Germinal center (tissue), 1 donor: ENCODE results near the gene SLX9.

Source experiments
- DNase-seq: peaks from one replicate; pipeline ENCODE4 v3.0.0; 2012; ENCODE audit warnings: mixed read lengths, low spot score

SLX9 gene

GRCh38 chr21:44939532-44940115 lies at the start of gene SLX9:
SLX9 (plus strand) TSS chr21:44940029; CDS start chr21:44940058, 29 bp downstream.
- peak; percentile 86 for DNase-seq

- no peak for DNase-seq
These were observed 49.4 kb upstream of the SLX9 start for GRCh38 chr21:44890338-44890931.

GRCh38 chr21:44890961-44891541 lies 48.8 kb upstream of the SLX9 start:
- DNase-seq: no peak

- no peak for DNase-seq
These were observed 48.2 kb upstream of the SLX9 start for GRCh38 chr21:44891631-44892031.

GRCh38 chr21:44892095-44892494 lies 47.7 kb upstream of the SLX9 start:
- no peak for DNase-seq

GRCh38 chr21:44892536-44893277 lies 47.1 kb upstream of the SLX9 start:
- DNase-seq: peak; percentile 67

GRCh38 chr21:44893278-44893556 lies 46.6 kb upstream of the SLX9 start:
- no peak for DNase-seq

GRCh38 chr21:44893948-44894656 lies 45.7 kb upstream of the SLX9 start:
- no peak for DNase-seq

- no peak for DNase-seq
These were observed 45.0 kb upstream of the SLX9 start for GRCh38 chr21:44894687-44895302.

- DNase-seq: no peak
These were observed 44.0 kb upstream of the SLX9 start for GRCh38 chr21:44895859-44896258.

GRCh38 chr21:44896561-44897286 lies 43.1 kb upstream of the SLX9 start:
- DNase-seq: no peak

- DNase-seq: no peak
These were observed 42.4 kb upstream of the SLX9 start for GRCh38 chr21:44897326-44898010.

- DNase-seq: no peak
These were observed 41.8 kb upstream of the SLX9 start for GRCh38 chr21:44898011-44898488.

GRCh38 chr21:44898851-44899767 lies 40.7 kb upstream of the SLX9 start:
- no peak for DNase-seq

GRCh38 chr21:44899768-44900558 lies 39.9 kb upstream of the SLX9 start:
- no peak for DNase-seq

GRCh38 chr21:44900559-44901251 lies 39.1 kb upstream of the SLX9 start:
- DNase-seq: no peak

GRCh38 chr21:44901391-44902074 lies 38.3 kb upstream of the SLX9 start:
- no peak for DNase-seq
